Endothelial cell of umbilical vein (primary cell): ENCODE data around the gene PLPP3.

Source experiments
- CTCF ChIP-seq, 2 donors: IDR thresholded peaks; 1 replicate in 1 of 2; 2 replicates in 1 of 2; pipeline ENCODE4 v1.5.1; 2011; ENCODE audit warnings: low read length in 2 of 2, mild to moderate bottlenecking in 2 of 2, moderate library complexity in 2 of 2, control low read depth in 1 of 2, inconsistent platforms in 1 of 2, low read depth in 1 of 2; ENCODE audit not compliant: insufficient read depth in 1 of 2; ENCODE audit errors: extremely low read depth in 1 of 2
- EZH2 ChIP-seq: IDR thresholded peaks from 2 replicates; pipeline ENCODE4 v1.6.1; 2012; ENCODE audit warnings: borderline replicate concordance, low read depth, mild to moderate bottlenecking, moderate library complexity, low read length, inconsistent platforms; ENCODE audit not compliant: severe bottlenecking
- FOS ChIP-seq: IDR thresholded peaks from 2 replicates; pipeline ENCODE4 v1.6.1; 2011; ENCODE audit warnings: mild to moderate bottlenecking, low read length, moderate library complexity, borderline replicate concordance; ENCODE audit not compliant: insufficient read depth
- GATA2 ChIP-seq: IDR thresholded peaks from 2 replicates; pipeline ENCODE4 v1.7.0; 2011; ENCODE audit warnings: low read depth, mild to moderate bottlenecking, moderate library complexity, mixed read lengths, low read length; ENCODE audit not compliant: insufficient read length, insufficient read depth
- JUN ChIP-seq: IDR thresholded peaks from 2 replicates; pipeline ENCODE4 v1.6.1; 2011; ENCODE audit warnings: borderline replicate concordance, low read depth; ENCODE audit not compliant: insufficient read length, insufficient read depth
- MAX ChIP-seq: IDR thresholded peaks from 2 replicates; pipeline ENCODE4 v1.6.1; 2011; ENCODE audit not compliant: insufficient read depth, insufficient read length
- MYC ChIP-seq: IDR thresholded peaks from one replicate; pipeline ENCODE4 v1.6.1; 2011; ENCODE audit warnings: mild to moderate bottlenecking, low read depth, low read length
- POLR2A ChIP-seq: IDR thresholded peaks from 2 replicates; pipeline ENCODE4 v1.6.1; 2012; ENCODE audit warnings: low read depth, mild to moderate bottlenecking, control low read depth, low read length
- POLR2AphosphoS5 ChIP-seq: IDR thresholded peaks from 2 replicates; pipeline ENCODE4 v1.6.1; 2012; ENCODE audit warnings: low read depth, mild to moderate bottlenecking, control low read depth, low read length, moderate library complexity; ENCODE audit not compliant: insufficient read depth

GRCh38 chr1:56547977-56548376, 31.4 kb downstream of the PLPP3 start:
- TF ChIP-seq CTCF (IDR thresholded peaks at IDR 0.05; ENCODE audit: extremely low read depth in 1 of 2, insufficient read depth in 1 of 2, low read depth in 1 of 2, low read length in 2 of 2) (no peak), EZH2 (no peak), POLR2A (no peak), MAX (no peak), POLR2AphosphoS5 (no peak), MYC (no peak), GATA2 (no peak), JUN (no peak), FOS (no peak)
